ENCODE results near the gene MCM8. TPM values are rescaled to one million over a fixed set of nuclear protein-coding genes. Genes with fewer than 3 reads are reported as not detected.

MCM8 gene
- total and polyA plus RNA-seq, 2 experiments from 2014 or later: 10.6 to 30.4 TPM

GRCh38 chr20:5977223-5977622 lies 26.8 kb downstream of the MCM8 start:
- H3K27ac ChIP-seq (ENCODE audit: low read depth): no peak overlapping the region
- H3K79me2 ChIP-seq (replicated peaks; ENCODE audit: insufficient read depth): no peaks in the 10 kb centered on the region
- H3K9me2 ChIP-seq (ENCODE audit: insufficient read depth): no peaks in the 10 kb centered on the region
- TF ChIP-seq STAT1 (IDR thresholded peaks at IDR 0.05; ENCODE audit: unreplicated experiment): no peak
- no peak for TF ChIP-seq ETS1 (IDR thresholded peaks at IDR 0.05)
- no peak for TF ChIP-seq EZH2phosphoT487 (IDR thresholded peaks at IDR 0.05; ENCODE audit: unreplicated experiment)
- no peak for TF ChIP-seq JUNB (IDR thresholded peaks at IDR 0.05; ENCODE audit: unreplicated experiment)
- no peak for TF ChIP-seq CREB1 (CRISPR knock-in tag; IDR thresholded peaks at IDR 0.05; ENCODE audit: low read depth)
- TF ChIP-seq EZH2 (IDR thresholded peaks at IDR 0.05; ENCODE audit: low read depth, unreplicated experiment): no peak
- TF ChIP-seq ZNF114 (CRISPR knock-in tag; IDR thresholded peaks at IDR 0.05): no peak
- no peak for TF ChIP-seq ZNF462 (CRISPR knock-in tag; IDR thresholded peaks at IDR 0.05)
- TF ChIP-seq, protein P1, sequence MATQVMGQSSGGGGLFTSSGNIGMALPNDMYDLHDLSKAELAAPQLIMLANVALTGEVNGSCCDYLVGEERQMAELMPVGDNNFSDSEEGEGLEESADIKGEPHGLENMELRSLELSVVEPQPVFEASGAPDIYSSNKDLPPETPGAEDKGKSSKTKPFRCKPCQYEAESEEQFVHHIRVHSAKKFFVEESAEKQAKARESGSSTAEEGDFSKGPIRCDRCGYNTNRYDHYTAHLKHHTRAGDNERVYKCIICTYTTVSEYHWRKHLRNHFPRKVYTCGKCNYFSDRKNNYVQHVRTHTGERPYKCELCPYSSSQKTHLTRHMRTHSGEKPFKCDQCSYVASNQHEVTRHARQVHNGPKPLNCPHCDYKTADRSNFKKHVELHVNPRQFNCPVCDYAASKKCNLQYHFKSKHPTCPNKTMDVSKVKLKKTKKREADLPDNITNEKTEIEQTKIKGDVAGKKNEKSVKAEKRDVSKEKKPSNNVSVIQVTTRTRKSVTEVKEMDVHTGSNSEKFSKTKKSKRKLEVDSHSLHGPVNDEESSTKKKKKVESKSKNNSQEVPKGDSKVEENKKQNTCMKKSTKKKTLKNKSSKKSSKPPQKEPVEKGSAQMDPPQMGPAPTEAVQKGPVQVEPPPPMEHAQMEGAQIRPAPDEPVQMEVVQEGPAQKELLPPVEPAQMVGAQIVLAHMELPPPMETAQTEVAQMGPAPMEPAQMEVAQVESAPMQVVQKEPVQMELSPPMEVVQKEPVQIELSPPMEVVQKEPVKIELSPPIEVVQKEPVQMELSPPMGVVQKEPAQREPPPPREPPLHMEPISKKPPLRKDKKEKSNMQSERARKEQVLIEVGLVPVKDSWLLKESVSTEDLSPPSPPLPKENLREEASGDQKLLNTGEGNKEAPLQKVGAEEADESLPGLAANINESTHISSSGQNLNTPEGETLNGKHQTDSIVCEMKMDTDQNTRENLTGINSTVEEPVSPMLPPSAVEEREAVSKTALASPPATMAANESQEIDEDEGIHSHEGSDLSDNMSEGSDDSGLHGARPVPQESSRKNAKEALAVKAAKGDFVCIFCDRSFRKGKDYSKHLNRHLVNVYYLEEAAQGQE (IDR thresholded peaks at IDR 0.05; ENCODE audit: unreplicated experiment): no peak
- no peak overlapping the region for H3K4me3 ChIP-seq
- Mint-ChIP-seq H3K4me1 (no peaks in the 10 kb centered on the region), H3K4me3 (no peak overlapping the region), H3K27me3 (ENCODE audit: insufficient read depth, low read depth, poor library complexity) (no peaks in the 10 kb centered on the region), H3K27ac (no peak overlapping the region), H3K9me3 (no peaks in the 10 kb centered on the region), H3K36me3 (ENCODE audit: low read depth) (peaks cover 53% of the 10 kb centered on the region)
- H2AFZ ChIP-seq: no peak overlapping the region
- ATAC-seq (no peak), DNase-seq (ENCODE audit: low spot score) (no peak)
- H3F3A ChIP-seq (replicated peaks; ENCODE audit: low read depth): no peaks in the 10 kb centered on the region
- H3K4me1 ChIP-seq (ENCODE audit: insufficient read depth): no peaks in the 10 kb centered on the region
- no peaks in the 10 kb centered on the region for H3K27me3 ChIP-seq (ENCODE audit: insufficient read depth)
- H3K36me3 ChIP-seq (ENCODE audit: insufficient read depth): peaks cover 30% of the 10 kb centered on the region
- peaks cover 18% of the 10 kb centered on the region for H4K20me1 ChIP-seq (replicated peaks; ENCODE audit: insufficient read depth)
- no peak overlapping the region for H3K4me2 ChIP-seq

Data from GM23338 (cell line).